Measurements from ENCODE around the gene ZFR. TPM values are rescaled to one million over a fixed set of nuclear protein-coding genes. Genes with fewer than 3 reads are reported as not detected.

The ZFR gene
- total and polyA plus RNA-seq, 4 donors, result 17.5 to 44.5 (median 30.8) TPM

- Histone ChIP-seq H3K9ac (ENCODE audit: low read depth in 1 of 2, low read length in 2 of 2) (no peak overlapping the region), H3K4me3 (ENCODE audit: low read depth in 1 of 3, low read length in 3 of 3) (no peak overlapping the region), H3K4me1 (ENCODE audit: control insufficient read depth in 4 of 4, insufficient read depth in 4 of 4, low read length in 3 of 4) (peaks cover 3 to 20% (median 15%) of the 10 kb centered on the region in 4 donors), H3K27ac (ENCODE audit: low read depth in 1 of 2, low read length in 2 of 2) (no peak overlapping the region), H3K9me3 (ENCODE audit: control insufficient read depth in 4 of 4, low read length in 3 of 4) (no peaks in the 10 kb centered on the region), H3K27me3 (ENCODE audit: control insufficient read depth in 4 of 4, insufficient read depth in 4 of 4, low read length in 3 of 4) (no peaks in the 10 kb centered on the region), H3K36me3 (ENCODE audit: control insufficient read depth in 4 of 4, insufficient read depth in 3 of 4, low read depth in 1 of 4, low read length in 3 of 4) (no peaks in the 10 kb centered on the region)
- TF ChIP-seq MAX (IDR thresholded peaks at IDR 0.05) (no peak), SP1 (IDR thresholded peaks at IDR 0.05) (no peak), RAD21 (IDR thresholded peaks at IDR 0.05) (no peak), YY1 (IDR thresholded peaks at IDR 0.05) (no peak), TAF1 (conservative IDR thresholded peaks at IDR 0.05) (no peak), EGR1 (IDR thresholded peaks at IDR 0.05; ENCODE audit: low read depth in 2 of 2) (no peak), FOXA2 (IDR thresholded peaks at IDR 0.05) (no peak), ZBTB33 (IDR thresholded peaks at IDR 0.05) (no peak), FOXA1 (IDR thresholded peaks at IDR 0.05) (no peak)
- no peak for DNase-seq (ENCODE audit: low spot score)
- WGBS, result 82% methylated on average over 23 of the region's 23 CpGs
Observed at GRCh38 chr5:32445831-32446614, 1.5 kb upstream of the ZFR start.

GRCh38 chr5:32445287-32445758, 783 bp upstream of the ZFR start:
- Histone ChIP-seq H3K9me3 (ENCODE audit: control insufficient read depth in 4 of 4, low read length in 3 of 4) (no peaks in the 10 kb centered on the region), H3K9ac (ENCODE audit: low read depth in 1 of 2, low read length in 2 of 2) (no peak overlapping the region), H3K27me3 (ENCODE audit: control insufficient read depth in 4 of 4, insufficient read depth in 4 of 4, low read length in 3 of 4) (no peaks in the 10 kb centered on the region), H3K36me3 (ENCODE audit: control insufficient read depth in 4 of 4, insufficient read depth in 3 of 4, low read depth in 1 of 4, low read length in 3 of 4) (no peaks in the 10 kb centered on the region), H3K27ac (ENCODE audit: low read depth in 1 of 2, low read length in 2 of 2) (no peak overlapping the region), H3K4me3 (ENCODE audit: low read depth in 1 of 3, low read length in 3 of 3) (no peak overlapping the region), H3K4me1 (ENCODE audit: control insufficient read depth in 4 of 4, insufficient read depth in 4 of 4, low read length in 3 of 4) (peaks cover 4 to 20% (median 15%) of the 10 kb centered on the region in 4 donors)
- 80% methylated on average over 10 of the region's 10 CpGs for WGBS
- TF ChIP-seq RXRA (IDR thresholded peaks at IDR 0.05) (no peak), REST (IDR thresholded peaks at IDR 0.05) (no peak), CTCF (IDR thresholded peaks at IDR 0.05; ENCODE audit: low read depth, low read length, missing input control) (no peak), NR2F2 (IDR thresholded peaks at IDR 0.05) (no peak), JUND (IDR thresholded peaks at IDR 0.05) (no peak), HNF4A (conservative IDR thresholded peaks at IDR 0.05) (no peak), FOXA1 (IDR thresholded peaks at IDR 0.05) (no peak), HNF4G (IDR thresholded peaks at IDR 0.05) (no peak)
- no peak for DNase-seq (ENCODE audit: low spot score)
